HepG2 (cell line): ENCODE measurements around the gene HSPA1B. TPM values are rescaled to one million over a fixed set of nuclear protein-coding genes. Genes with fewer than 3 reads are reported as not detected.

Experiments
- ADNP ChIP-seq: sonication (generic); formaldehyde crosslinking; IDR thresholded peaks from 2 replicates; pipeline ENCODE4 v1.4.0; 2020; ENCODE audit warnings: missing genetic modification reagents
- AGO1 ChIP-seq: fragments of 200-400 bp; formaldehyde crosslinking; IDR thresholded peaks from 2 replicates; pipeline ENCODE4 v1.6.1; 2017; ENCODE audit warnings: mild to moderate bottlenecking, low read depth, low read length, moderate library complexity; ENCODE audit not compliant: poor library complexity, severe bottlenecking
- ARNTL ChIP-seq: sonication (generic); formaldehyde crosslinking; IDR thresholded peaks from 2 replicates; pipeline ENCODE4 v1.4.0; 2020; ENCODE audit warnings: mild to moderate bottlenecking, missing genetic modification reagents
- ASH2L ChIP-seq: fragments of 300-600, 200-600 bp; sonication (generic); IDR thresholded peaks from 2 replicates; pipeline ENCODE4 v1.7.0; 2017; ENCODE audit warnings: low read depth, mild to moderate bottlenecking, moderate library complexity, mixed read lengths, low read length; ENCODE audit not compliant: insufficient read length
- ATF1 ChIP-seq: IDR thresholded peaks from 2 replicates; pipeline ENCODE4 v1.6.1; 2016; ENCODE audit warnings: mild to moderate bottlenecking, control low read depth
- ATRX ChIP-seq: sonication (generic); formaldehyde crosslinking; IDR thresholded peaks from 2 replicates; pipeline ENCODE4 v1.4.0; 2020; ENCODE audit warnings: missing genetic modification reagents, borderline replicate concordance
- BRCA1 ChIP-seq: sonication (generic); formaldehyde crosslinking; IDR thresholded peaks from 2 replicates; pipeline ENCODE4 v1.4.0; 2020; ENCODE audit warnings: missing genetic modification reagents
- MTF2 ChIP-seq: sonication (generic); formaldehyde crosslinking; IDR thresholded peaks from 2 replicates; pipeline ENCODE4 v1.5.0; 2020; ENCODE audit warnings: missing genetic modification reagents, borderline replicate concordance
- RFXANK ChIP-seq: IDR thresholded peaks from 2 replicates; pipeline ENCODE4 v1.6.1; 2016
- SAFB2 ChIP-seq: sonication (generic); formaldehyde crosslinking; IDR thresholded peaks from 2 replicates; pipeline ENCODE4 v1.5.1; 2020; ENCODE audit warnings: missing genetic modification reagents, low read depth, mild to moderate bottlenecking, borderline replicate concordance
- STAT6 ChIP-seq: sonication (generic); formaldehyde crosslinking; IDR thresholded peaks from 2 replicates; pipeline ENCODE4 v1.4.0; 2020; ENCODE audit warnings: missing genetic modification reagents, mild to moderate bottlenecking, borderline replicate concordance
- TBX2 ChIP-seq: sonication (generic); formaldehyde crosslinking; IDR thresholded peaks from 2 replicates; pipeline ENCODE4 v1.5.0; 2020; ENCODE audit warnings: missing genetic modification reagents, mild to moderate bottlenecking, borderline replicate concordance
- THAP7 ChIP-seq: sonication (generic); formaldehyde crosslinking; IDR thresholded peaks from 2 replicates; pipeline ENCODE4 v1.8.1; 2023; ENCODE audit warnings: mild to moderate bottlenecking, missing genetic modification reagents
- TRIM22 ChIP-seq: fragments of 450-650 bp; IDR thresholded peaks from 2 replicates; pipeline ENCODE4 v1.6.1; 2017
- ZFP1 ChIP-seq: IDR thresholded peaks from 2 replicates; pipeline ENCODE4 v1.6.1; 2016
- ZFYVE20 ChIP-seq: sonication (generic); formaldehyde crosslinking; IDR thresholded peaks from 2 replicates; pipeline ENCODE4 v1.8.0; 2023; ENCODE audit warnings: low read depth, mild to moderate bottlenecking, moderate library complexity, missing genetic modification reagents, borderline replicate concordance
- ZNF121 ChIP-seq: sonication (generic); formaldehyde crosslinking; IDR thresholded peaks from 2 replicates; pipeline ENCODE4 v1.5.0; 2020; ENCODE audit warnings: mild to moderate bottlenecking, missing genetic modification reagents
- ZNF253 ChIP-seq: sonication (generic); formaldehyde crosslinking; IDR thresholded peaks from 2 replicates; pipeline ENCODE4 v1.8.0; 2022; ENCODE audit warnings: mild to moderate bottlenecking, missing genetic modification reagents, borderline replicate concordance
- ZNF260 ChIP-seq: sonication (generic); formaldehyde crosslinking; IDR thresholded peaks from 2 replicates; pipeline ENCODE4 v1.4.0; 2020; ENCODE audit warnings: missing genetic modification reagents, low read depth, mild to moderate bottlenecking, borderline replicate concordance
- ZNF329 ChIP-seq: sonication (generic); formaldehyde crosslinking; IDR thresholded peaks from 2 replicates; pipeline ENCODE4 v1.9.0; 2021; ENCODE audit warnings: low read depth, mild to moderate bottlenecking, missing genetic modification reagents
- ZNF354B ChIP-seq: sonication (generic); formaldehyde crosslinking; IDR thresholded peaks from 2 replicates; pipeline ENCODE4 v1.8.0; 2022; ENCODE audit warnings: mild to moderate bottlenecking, missing genetic modification reagents
- ZNF512 ChIP-seq: sonication (generic); formaldehyde crosslinking; IDR thresholded peaks from 2 replicates; pipeline ENCODE4 v1.4.0; 2020; ENCODE audit warnings: mild to moderate bottlenecking, missing genetic modification reagents
- ZNF773 ChIP-seq: sonication (generic); formaldehyde crosslinking; IDR thresholded peaks from 2 replicates; pipeline ENCODE4 v1.4.0; 2020; ENCODE audit warnings: missing genetic modification reagents, borderline replicate concordance
- polyA plus RNA-seq, 8 experiments: library from polyadenylated mRNA; depleted of rRNA in 3 of 8; stranded (reverse) in 7 of 8; unstranded in 1 of 8; fragments of >200 nt; fragmentation: Illumina TruSeq in 4 of 8; extraction: Trizol in 4 of 8; gene quantifications; 2 replicates each; pipeline versions ENCODE4 v1.2.1 to v1.2.3, GENCODE V29; 2011 to 2016; ENCODE audit warnings: low read depth in 4 of 8, missing spikeins in 1 of 8, mixed read lengths in 1 of 8; ENCODE audit not compliant: insufficient read depth in 1 of 8
- total RNA-seq, 5 experiments: library from RNA; depleted of rRNA; stranded (reverse); fragments of >200 nt; fragmentation: Illumina TruSeq; extraction: Trizol; gene quantifications; 2 replicates each; pipeline ENCODE4 v1.2.3, GENCODE V29; 2016; ENCODE audit warnings: low read depth in 1 of 5

Gene HSPA1B
- total and polyA plus RNA-seq, 2 of the 13 experiments (the other 11 are each of a cell fraction or from before 2014, with no cell fraction given) = 26.0 to 186 TPM

GRCh38 chr6:31827286-31828079 lies at the start of gene HSPA1B (continued):
- peak; percentile 51; the same call in 1 of the 2 replicates for TF ChIP-seq STAT6 (CRISPR knock-in tag)
- no peak for TF ChIP-seq ZNF260 (CRISPR knock-in tag)
- peak; percentile 53; the same call in 1 of the 2 replicates for TF ChIP-seq ZNF773 (CRISPR knock-in tag)
- no peak for TF ChIP-seq TRIM22
- TF ChIP-seq ZFYVE20 = no peak
- no peak for TF ChIP-seq THAP7 (CRISPR knock-in tag)
- no peak for TF ChIP-seq ZFP1 (CRISPR knock-in tag)
- peak; percentile 21 for TF ChIP-seq ASH2L
- TF ChIP-seq ADNP (CRISPR knock-in tag) = no peak
- no peak for TF ChIP-seq MTF2 (CRISPR knock-in tag)
- peak; percentile 76; the same call in 1 of the 2 replicates for TF ChIP-seq ZNF121
- TF ChIP-seq ZNF253 = no peak
- peak; percentile 92; the same call in 1 of the 2 replicates for TF ChIP-seq RFXANK (CRISPR knock-in tag)
- TF ChIP-seq BRCA1 (CRISPR knock-in tag) = peak; percentile 80
- peak; percentile 86 for TF ChIP-seq AGO1
- TF ChIP-seq SAFB2 (CRISPR knock-in tag) = peak; percentile 66; the same call in 1 of the 2 replicates
- no peak for TF ChIP-seq ZNF512 (CRISPR knock-in tag)
- peak; percentile 72; the same call in 1 of the 2 replicates for TF ChIP-seq ATF1 (CRISPR knock-in tag)
- TF ChIP-seq ARNTL = no peak
- TF ChIP-seq TBX2 (CRISPR knock-in tag) = peak; percentile 71
- no peak for TF ChIP-seq ATRX (CRISPR knock-in tag)
- TF ChIP-seq ZNF354B (CRISPR knock-in tag) = 0 out of 2 replicates have a peak, but pooled peaks have one; percentile 84
- TF ChIP-seq ZNF329 (CRISPR knock-in tag) = peak; percentile 90
